Measurements from ENCODE around the gene GAGE13.
"Not testable (repeated sequence)": the region's sequence is repeated elsewhere in the genome, so short reads cannot be mapped to it uniquely, and the experiment has no call there.

Gene GAGE13, protein sequence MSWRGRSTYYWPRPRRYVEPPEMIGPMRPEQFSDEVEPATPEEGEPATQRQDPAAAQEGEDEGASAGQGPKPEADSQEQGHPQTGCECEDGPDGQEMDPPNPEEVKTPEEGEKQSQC

GRCh38 chrX:49331282-49331681, at the start of gene GAGE13:
Gene GAGE13 (plus strand): TSS chrX:49331582. CDS start chrX:49332738, 1,156 bp downstream.
- DNase-seq (ENCODE audit: low read depth) = not testable (repeated sequence)

DNA sequence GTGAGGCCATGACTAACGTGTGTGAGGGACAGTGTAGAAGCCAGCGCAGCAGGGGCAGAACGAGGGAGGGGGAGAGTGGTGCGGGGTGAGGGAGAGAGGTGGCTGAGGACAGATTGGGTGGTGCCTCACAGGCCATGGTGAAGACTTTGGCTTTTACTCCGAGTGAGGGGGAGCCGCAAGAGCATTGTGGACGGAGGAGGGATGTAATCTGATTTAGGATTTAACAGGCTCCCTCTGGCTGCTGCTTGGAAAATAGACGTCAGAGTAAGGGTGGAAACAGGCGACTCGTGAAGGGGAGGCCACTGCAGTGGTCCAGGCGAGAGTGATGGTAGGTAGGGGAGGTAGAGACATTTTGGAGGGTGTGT, 48.8 kb upstream of the GAGE13 start:
- DNase-seq (ENCODE audit: low read depth) = peak; percentile 33

GRCh38 chrX:49284212-49284611, 47.2 kb upstream of the GAGE13 start:
- DNase-seq (ENCODE audit: low read depth) = no peak

- DNase-seq (ENCODE audit: low read depth) = no peak
Observed at GRCh38 chrX:49286136-49286535, 45.2 kb upstream of the GAGE13 start.

DNA sequence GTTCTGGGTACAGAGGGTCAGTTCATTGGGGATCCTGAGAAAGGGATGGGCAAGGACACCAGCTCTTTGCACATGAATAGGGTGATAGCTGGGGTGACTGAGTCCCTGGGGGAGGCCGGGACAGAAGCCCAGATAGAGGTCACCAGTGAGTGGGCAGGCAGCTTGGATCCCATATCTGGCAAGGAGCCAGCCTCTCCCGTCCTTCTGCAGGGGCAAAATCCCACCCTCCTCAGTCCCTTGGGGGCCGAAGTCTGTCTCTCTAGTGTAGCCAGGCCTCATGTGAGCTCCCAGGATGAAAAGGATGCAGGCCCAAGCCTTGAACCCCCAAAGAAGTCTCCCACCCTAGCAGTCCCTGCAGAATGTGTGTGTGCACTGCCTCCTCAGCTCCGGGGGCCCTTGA, 44.8 kb upstream of the GAGE13 start:
- no peak for DNase-seq (ENCODE audit: low read depth)

DNA sequence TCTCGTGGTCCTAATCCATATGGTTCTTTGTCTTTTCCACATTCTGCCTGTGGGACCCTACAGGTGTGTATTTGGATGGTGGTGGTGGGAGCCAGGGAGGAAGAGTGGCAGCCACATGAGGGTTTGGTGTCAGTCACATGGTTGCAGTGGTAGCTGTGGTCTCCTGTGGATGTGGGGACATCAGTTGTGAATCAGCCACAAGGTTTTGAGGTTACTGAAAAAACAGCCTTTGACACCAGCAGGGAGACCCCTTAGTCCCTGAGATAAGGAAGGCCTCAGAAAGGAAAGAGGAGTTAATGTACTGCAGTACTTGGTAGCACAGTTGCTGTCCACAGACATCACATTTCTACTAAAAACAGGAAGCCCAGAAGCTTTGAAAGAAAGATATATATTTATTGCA, 43.7 kb upstream of the GAGE13 start:
- no peak for DNase-seq (ENCODE audit: low read depth)

DNA sequence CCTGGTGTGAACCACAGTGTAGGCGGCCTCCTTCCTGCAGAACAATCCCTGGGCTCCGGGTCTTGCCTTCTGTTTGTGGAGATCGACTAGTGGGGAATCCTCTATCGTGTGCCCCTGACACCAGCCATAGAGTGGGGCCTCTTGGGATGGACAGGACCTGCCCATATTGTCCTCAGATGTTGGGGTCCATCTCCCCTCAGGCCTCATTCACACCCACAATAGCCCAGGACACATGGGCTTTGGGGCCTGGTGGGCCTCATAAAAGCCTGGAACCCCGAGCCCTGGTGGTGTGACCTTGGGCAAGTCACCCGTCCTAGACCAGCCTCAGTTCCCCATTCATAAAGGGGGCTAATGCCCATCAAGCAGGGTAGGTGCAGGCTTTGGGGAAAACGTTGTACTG, 41.2 kb upstream of the GAGE13 start:
- no peak for DNase-seq (ENCODE audit: low read depth)

DNA sequence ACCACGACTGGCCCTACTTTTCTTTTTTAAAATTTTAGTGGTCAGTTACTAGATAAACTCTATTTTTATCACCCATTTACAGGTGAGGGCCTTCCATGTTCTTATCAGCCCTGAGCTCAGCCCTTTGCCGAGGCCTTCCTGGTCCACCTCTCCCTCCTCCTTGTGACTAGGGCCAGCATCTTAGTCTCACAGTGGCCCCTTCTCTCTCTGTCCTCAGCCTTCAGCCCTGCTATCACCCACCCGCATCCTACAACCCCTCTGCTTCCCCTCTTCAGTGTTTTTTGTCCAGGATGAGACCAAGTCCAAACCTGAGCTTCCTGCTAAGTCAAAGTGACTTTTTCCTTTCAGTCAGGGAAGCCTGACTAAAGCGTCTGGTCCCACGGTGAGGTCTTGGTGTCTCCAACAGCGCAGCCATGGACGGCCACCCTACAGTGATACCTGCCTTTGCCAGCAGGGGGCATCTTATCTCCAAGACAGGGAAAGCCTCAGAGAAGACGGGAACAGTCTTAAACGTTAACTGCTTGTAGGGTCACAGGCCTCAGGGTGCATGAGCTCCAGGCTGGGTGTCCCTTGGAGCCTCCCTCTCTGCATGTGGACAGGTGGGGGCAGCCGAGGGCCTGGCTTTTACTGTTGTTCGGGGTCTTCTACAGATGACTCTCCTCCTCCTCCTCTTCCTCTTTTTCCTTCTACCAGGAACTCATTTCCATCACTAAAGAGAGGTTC, 39.6 kb upstream of the GAGE13 start:
- peak; percentile 52 for DNase-seq (ENCODE audit: low read depth)

DNA sequence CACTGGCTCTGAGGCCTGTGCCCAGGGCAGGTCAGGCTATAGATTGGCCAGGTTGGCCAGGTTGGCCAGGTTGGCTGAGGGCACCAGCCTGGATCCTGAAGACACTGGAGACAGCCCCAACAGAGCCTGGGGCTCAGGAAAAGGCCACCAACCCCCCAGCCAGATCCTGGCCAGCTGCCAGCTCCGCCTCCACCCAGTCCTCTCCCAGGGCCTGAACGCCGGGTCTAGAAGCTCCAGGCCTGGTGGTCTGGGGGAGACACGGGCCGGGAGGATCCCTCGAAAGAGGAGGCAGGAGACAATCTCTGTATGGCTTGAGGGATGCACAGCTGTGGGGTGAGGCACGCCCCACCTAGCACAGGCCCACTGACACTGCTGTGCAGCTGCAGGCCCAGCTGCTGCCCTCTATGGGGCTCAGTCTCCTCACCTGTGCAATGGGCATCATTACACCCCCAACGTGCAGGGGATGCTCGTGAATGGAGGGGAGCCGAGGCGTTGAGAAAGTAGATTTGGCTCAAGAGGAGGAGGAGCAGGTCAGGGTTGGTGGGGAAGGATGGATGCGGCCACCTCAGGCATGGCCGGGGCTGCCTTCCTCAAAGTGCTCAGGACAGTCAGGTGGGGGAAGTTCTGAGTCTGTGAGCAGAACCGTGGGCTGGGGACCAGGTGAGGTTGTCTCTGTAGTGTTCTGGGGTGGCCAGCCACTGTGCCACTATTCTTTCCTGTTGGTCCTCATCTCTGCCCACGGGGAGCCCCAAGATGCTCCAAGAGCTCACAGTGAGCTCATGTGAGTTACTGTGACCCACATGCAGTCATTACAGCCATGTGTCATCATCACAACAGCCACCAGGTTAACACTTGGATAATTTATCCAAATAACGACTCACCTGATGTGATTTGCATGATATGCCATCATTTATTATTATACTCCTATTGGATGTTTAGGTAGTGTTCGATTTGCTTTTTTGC, 38.7 kb upstream of the GAGE13 start:
- DNase-seq (ENCODE audit: low read depth) = no peak

GRCh38 chrX:49299293-49299692, 32.1 kb upstream of the GAGE13 start:
- not testable (repeated sequence) for DNase-seq (ENCODE audit: low read depth)

DNA sequence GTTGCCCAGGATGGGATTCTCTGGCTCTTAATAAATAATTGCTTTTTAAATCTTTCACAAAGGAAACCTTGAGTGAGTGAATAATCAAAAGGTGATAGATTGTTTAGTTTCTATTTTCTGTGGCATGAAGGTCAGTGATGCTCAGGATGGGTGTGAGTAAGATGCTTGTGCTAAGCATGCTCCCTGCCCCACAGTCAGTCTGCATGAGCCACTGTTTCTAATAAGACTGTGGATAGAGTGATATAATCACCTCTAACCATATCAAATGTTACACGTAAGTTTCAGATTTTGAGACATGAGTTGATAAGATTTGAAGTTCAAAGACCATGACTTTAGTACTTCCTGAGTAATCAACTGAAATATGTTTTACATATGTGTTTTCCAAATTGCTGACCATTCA, 30.7 kb upstream of the GAGE13 start:
- no peak for DNase-seq (ENCODE audit: low read depth)

GRCh38 chrX:49303346-49303745, 28.0 kb upstream of the GAGE13 start, which contains the start of gene GAGE10:
Gene GAGE10 (plus strand): TSS chrX:49303646. CDS start chrX:49304860, 1,214 bp downstream.
- no peak for DNase-seq (ENCODE audit: low read depth)

GRCh38 chrX:49307775-49308174, 23.6 kb upstream of the GAGE13 start:
- not testable (repeated sequence) for DNase-seq (ENCODE audit: low read depth)

GRCh38 chrX:49308604-49309269, 22.6 kb upstream of the GAGE13 start:
- DNase-seq (ENCODE audit: low read depth) = peak; percentile 52

- peak; percentile 41 for DNase-seq (ENCODE audit: low read depth)
Observed at GRCh38 chrX:49309401-49309981, 21.9 kb upstream of the GAGE13 start.

- no peak for DNase-seq (ENCODE audit: low read depth)
Observed at GRCh38 chrX:49310371-49310770, 21.0 kb upstream of the GAGE13 start.

DNA sequence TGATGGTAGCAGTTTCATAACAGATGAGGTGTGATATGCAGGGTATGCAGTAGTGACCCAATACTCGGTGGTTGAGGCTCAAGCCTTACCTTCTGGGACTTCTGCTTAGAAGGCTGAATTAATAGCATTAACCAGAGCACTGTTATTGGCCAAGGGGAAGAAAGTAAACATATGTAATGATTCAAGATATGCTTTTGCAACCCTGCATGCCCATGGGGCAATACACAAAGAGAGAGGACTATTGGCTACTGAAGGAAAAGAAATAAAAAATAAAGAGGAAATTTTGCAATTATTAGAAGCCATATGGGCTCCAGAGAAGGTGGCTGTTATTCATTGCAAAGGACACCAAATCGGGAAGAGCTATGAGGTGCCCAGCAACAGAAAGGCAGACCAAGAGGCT, 19.2 kb upstream of the GAGE13 start:
- no peak for DNase-seq (ENCODE audit: low read depth)

DNA sequence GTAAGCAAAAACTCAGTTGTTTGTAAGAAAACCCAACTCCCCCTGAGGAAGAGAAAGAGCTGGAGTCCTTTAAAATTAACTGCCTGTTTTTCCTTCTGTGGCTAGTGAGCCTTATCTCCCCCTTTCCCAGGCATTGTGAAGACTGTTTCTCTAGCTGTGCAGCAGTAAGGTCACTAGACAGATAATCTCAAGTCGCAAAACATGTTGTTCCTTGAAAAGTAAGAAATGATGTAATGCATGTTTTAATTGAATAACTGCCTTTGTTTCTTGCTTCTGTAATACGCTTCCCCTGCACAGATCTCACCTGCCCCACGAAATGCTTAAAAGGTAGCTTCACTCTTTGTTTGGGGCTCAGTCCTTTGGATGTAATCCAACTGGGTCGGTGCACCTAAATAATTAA, 15.3 kb upstream of the GAGE13 start:
- DNase-seq (ENCODE audit: low read depth) = no peak

DNA sequence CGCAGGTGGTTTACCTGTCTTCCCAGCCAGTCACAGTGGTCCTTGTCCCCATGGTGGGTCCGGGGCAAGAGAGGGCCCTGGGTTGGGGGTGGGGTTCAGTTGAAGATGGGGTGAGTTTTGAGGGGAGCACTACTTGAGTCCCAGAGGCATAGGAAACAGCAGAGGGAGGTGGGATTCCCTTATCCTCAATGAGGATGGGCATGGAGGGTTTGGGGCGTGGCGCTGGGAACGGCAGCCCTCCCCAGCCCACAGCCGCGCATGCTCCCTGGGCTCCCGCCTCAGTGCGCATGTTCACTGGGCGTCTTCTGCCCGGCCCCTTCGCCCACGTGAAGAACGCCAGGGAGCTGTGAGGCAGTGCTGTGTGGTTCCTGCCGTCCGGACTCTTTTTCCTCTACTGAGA, 9.6 kb upstream of the GAGE13 start, which contains the start of gene GAGE12J:
Gene GAGE12J (plus strand): TSS at position 301 of the 400 bp plus-strand sequence. CDS start 1,157 bp downstream, outside the sequence.
- not testable (repeated sequence) for DNase-seq (ENCODE audit: low read depth)

DNA sequence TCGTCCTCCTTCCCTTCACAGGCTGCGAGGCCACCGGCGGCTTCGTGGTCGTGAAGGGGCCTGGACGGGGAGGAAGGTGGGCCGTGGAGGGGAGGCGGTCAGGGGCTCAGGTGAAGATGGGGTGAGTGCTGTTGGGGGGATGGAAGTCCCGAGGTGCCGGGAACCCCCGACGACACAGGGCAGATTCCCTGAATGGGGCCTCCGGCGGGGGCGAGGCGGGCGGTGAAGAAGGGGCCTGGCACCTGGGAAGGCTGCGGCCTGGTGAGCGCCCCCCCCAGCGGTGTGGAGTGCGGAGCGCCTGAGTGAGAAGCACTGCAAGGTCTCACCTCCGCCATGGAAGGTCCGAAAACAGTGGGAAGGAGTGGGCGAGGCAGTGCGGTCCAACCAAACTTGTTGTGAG, 9.1 kb upstream of the GAGE13 start:
- not testable (repeated sequence) for DNase-seq (ENCODE audit: low read depth)

- DNase-seq (ENCODE audit: low read depth) = not testable (repeated sequence)
Observed at GRCh38 chrX:49323735-49324134, 7.6 kb upstream of the GAGE13 start.

- not testable (repeated sequence) for DNase-seq (ENCODE audit: low read depth)
Observed at GRCh38 chrX:49330421-49330820, 961 bp upstream of the GAGE13 start.

All from EH (cell line).